Tibial nerve (tissue), 4 donors: ENCODE measurements around the gene GRID1. TPM values are rescaled to one million over a fixed set of nuclear protein-coding genes. Genes with fewer than 3 reads are reported as not detected.

Source experiments
- DNase-seq, 2 donors: peaks; one replicate each; pipeline ENCODE4 v3.0.0-alpha.2; 2019; ENCODE audit warnings: low spot score in 2 of 2
- H3K27ac ChIP-seq, 4 donors: fragments of 200-600 bp; sonication (generic) in 3 of 4; one replicate each; pipeline ENCODE4 v1.5.1; 2017 to 2019; ENCODE audit warnings: mild to moderate bottlenecking in 1 of 4
- H3K27me3 ChIP-seq, 2 donors: fragments of 200-600 bp; sonication (generic) in 1 of 2; one replicate each; pipeline versions ENCODE4 v1.5.1 to v1.6.0; 2017 to 2019
- H3K36me3 ChIP-seq, 3 donors: fragments of 200-600 bp; sonication (generic); one replicate each; pipeline ENCODE4 v1.5.1; 2018 to 2019
- H3K4me1 ChIP-seq, 4 donors: fragments of 200-600 bp; sonication (generic) in 3 of 4; one replicate each; pipeline ENCODE4 v1.5.1; 2017 to 2019
- H3K4me3 ChIP-seq, 4 donors: fragments of 200-600 bp; sonication (generic) in 3 of 4; one replicate each; pipeline ENCODE4 v1.5.1; 2017 to 2019; ENCODE audit warnings: mild to moderate bottlenecking in 1 of 4, moderate library complexity in 1 of 4
- H3K9me3 ChIP-seq, 4 donors: fragments of 200-600 bp; sonication (generic) in 3 of 4; one replicate each; pipeline ENCODE4 v1.5.1; 2017 to 2019
- CTCF ChIP-seq, 5 experiments: fragments of 200-600 bp in 3 of 5; fragments of 450-650 bp in 2 of 5; sonication (generic) in 3 of 5; IDR thresholded peaks; one replicate each; pipeline ENCODE4 v1.5.1; 2016 to 2019; ENCODE audit warnings: antibody characterized with exemption in 5 of 5, mild to moderate bottlenecking in 3 of 5, moderate library complexity in 2 of 5
- EP300 ChIP-seq, 2 donors: sonication (generic); formaldehyde crosslinking; IDR thresholded peaks; one replicate each; pipeline ENCODE4 v1.6.1; 2017; ENCODE audit warnings: antibody characterized with exemption in 2 of 2, mild to moderate bottlenecking in 1 of 2
- POLR2A ChIP-seq, 2 donors: fragments of 450-650 bp; IDR thresholded peaks; one replicate each; pipeline ENCODE4 v1.6.1; 2017; ENCODE audit warnings: antibody characterized with exemption in 2 of 2, mild to moderate bottlenecking in 2 of 2, moderate library complexity in 2 of 2
- WGBS, 2 donors: methylation state at CpG; one replicate each; pipeline ENCODE4 v1.1.5; 2018; 5-methylcytosine and 5-hydroxymethylcytosine counted together
- total RNA-seq, 4 donors: library from RNA; depleted of rRNA; stranded (reverse); fragments of >200 nt; gene quantifications; one replicate each; pipeline ENCODE4 v1.1.0, GENCODE V29; 2016

Gene GRID1
- total RNA-seq, 4 donors from 2014 or later, result 7.7 to 16.3 (median 10.5) TPM

- Histone ChIP-seq H3K36me3 (no peaks in the 10 kb centered on the region), H3K4me1 (no peaks in the 10 kb centered on the region), H3K27ac (no peak overlapping the region), H3K27me3 (no peaks in the 10 kb centered on the region), H3K4me3 (no peak overlapping the region), H3K9me3 (peaks cover 0 to 2% (median 0%) of the 10 kb centered on the region in 4 donors)
- no peak for TF ChIP-seq POLR2A (IDR thresholded peaks at IDR 0.05)
- no peak for TF ChIP-seq EP300 (IDR thresholded peaks at IDR 0.05)
- no peak for TF ChIP-seq CTCF (IDR thresholded peaks at IDR 0.05)
- WGBS, 2 donors, result 79 to 88% methylated on average over 3 of the region's 3 CpGs
- no peak for DNase-seq
These were observed 62.2 kb downstream of the GRID1 start for GRCh38 chr10:86304436-86304835.

GRCh38 chr10:86303626-86304025, 63.0 kb downstream of the GRID1 start:
- no peak for DNase-seq
- no peaks in the 10 kb centered on the region for H3K36me3 ChIP-seq
- no peaks in the 10 kb centered on the region for H3K27me3 ChIP-seq
- TF ChIP-seq EP300 (IDR thresholded peaks at IDR 0.05) (no peak), CTCF (IDR thresholded peaks at IDR 0.05) (no peak), POLR2A (IDR thresholded peaks at IDR 0.05) (no peak)
- H3K9me3 ChIP-seq, result peaks cover 0 to 2% (median 0%) of the 10 kb centered on the region in 4 donors
- 67% methylated on average over 6 of the region's 6 CpGs for WGBS, 2 donors
- H3K4me1 ChIP-seq, result no peaks in the 10 kb centered on the region
- H3K27ac ChIP-seq, result no peak overlapping the region
- H3K4me3 ChIP-seq, result no peak overlapping the region

GRCh38 chr10:86301971-86302370, 64.6 kb downstream of the GRID1 start:
- WGBS, 2 donors, result 81 to 82% methylated on average over 3 of the region's 3 CpGs
- peaks cover 0 to 2% (median 0%) of the 10 kb centered on the region in 4 donors for H3K9me3 ChIP-seq
- no peak for DNase-seq
- H3K4me1 ChIP-seq, result no peaks in the 10 kb centered on the region
- no peak for TF ChIP-seq EP300 (IDR thresholded peaks at IDR 0.05)
- no peak for TF ChIP-seq POLR2A (IDR thresholded peaks at IDR 0.05)
- TF ChIP-seq CTCF (IDR thresholded peaks at IDR 0.05), result no peak
- H3K36me3 ChIP-seq, result no peaks in the 10 kb centered on the region
- no peak overlapping the region for H3K27ac ChIP-seq
- H3K4me3 ChIP-seq, result no peak overlapping the region
- no peaks in the 10 kb centered on the region for H3K27me3 ChIP-seq

GRCh38 chr10:86300931-86301830, 65.4 kb downstream of the GRID1 start:
- H3K36me3 ChIP-seq, result no peaks in the 10 kb centered on the region
- peaks cover 0 to 2% (median 0%) of the 10 kb centered on the region in 4 donors for H3K9me3 ChIP-seq
- H3K4me3 ChIP-seq, result no peak overlapping the region
- no peaks in the 10 kb centered on the region for H3K27me3 ChIP-seq
- H3K27ac ChIP-seq, result no peak overlapping the region
- TF ChIP-seq POLR2A (IDR thresholded peaks at IDR 0.05), result no peak
- no peak for TF ChIP-seq EP300 (IDR thresholded peaks at IDR 0.05)
- TF ChIP-seq CTCF (IDR thresholded peaks at IDR 0.05), result no peak
- no peak for DNase-seq
- H3K4me1 ChIP-seq, result no peaks in the 10 kb centered on the region
- WGBS, 2 donors, result 78 to 90% methylated on average over 5 of the region's 5 CpGs

- Histone ChIP-seq H3K36me3 (no peaks in the 10 kb centered on the region), H3K4me3 (no peak overlapping the region), H3K27ac (no peak overlapping the region), H3K9me3 (peaks cover 0 to 2% (median 0%) of the 10 kb centered on the region in 4 donors), H3K4me1 (no peaks in the 10 kb centered on the region), H3K27me3 (no peaks in the 10 kb centered on the region)
- no peak for DNase-seq
- no peak for TF ChIP-seq POLR2A (IDR thresholded peaks at IDR 0.05)
- TF ChIP-seq CTCF (IDR thresholded peaks at IDR 0.05), result no peak
- TF ChIP-seq EP300 (IDR thresholded peaks at IDR 0.05), result no peak
- WGBS, 2 donors, result 80 to 97% methylated on average over 3 of the region's 3 CpGs
These were observed 66.1 kb downstream of the GRID1 start for GRCh38 chr10:86300399-86300925.
